Measurements from ENCODE around the gene STARD8.
"Not testable (repeated sequence)": the region's sequence is repeated elsewhere in the genome, so short reads cannot be mapped to it uniquely, and the experiment has no call there.

STARD8 gene

GRCh38 chrX:68646421-68646820, 1.0 kb upstream of the STARD8 start:
- H3K4me3 ChIP-seq (ENCODE audit: low read depth, low read length): no peak overlapping the region
- in situ Hi-C loops (cut with HindIII; ENCODE audit: low pct_ligation_motif_present, low sequenced_read_pairs): no loop called here
- no peaks in the 10 kb centered on the region for H3K27me3 ChIP-seq (replicated peaks)
- no peaks in the 10 kb centered on the region for H3K36me3 ChIP-seq (replicated peaks)
- no peak overlapping the region for H3K27ac ChIP-seq
- TF ChIP-seq, protein P1, sequence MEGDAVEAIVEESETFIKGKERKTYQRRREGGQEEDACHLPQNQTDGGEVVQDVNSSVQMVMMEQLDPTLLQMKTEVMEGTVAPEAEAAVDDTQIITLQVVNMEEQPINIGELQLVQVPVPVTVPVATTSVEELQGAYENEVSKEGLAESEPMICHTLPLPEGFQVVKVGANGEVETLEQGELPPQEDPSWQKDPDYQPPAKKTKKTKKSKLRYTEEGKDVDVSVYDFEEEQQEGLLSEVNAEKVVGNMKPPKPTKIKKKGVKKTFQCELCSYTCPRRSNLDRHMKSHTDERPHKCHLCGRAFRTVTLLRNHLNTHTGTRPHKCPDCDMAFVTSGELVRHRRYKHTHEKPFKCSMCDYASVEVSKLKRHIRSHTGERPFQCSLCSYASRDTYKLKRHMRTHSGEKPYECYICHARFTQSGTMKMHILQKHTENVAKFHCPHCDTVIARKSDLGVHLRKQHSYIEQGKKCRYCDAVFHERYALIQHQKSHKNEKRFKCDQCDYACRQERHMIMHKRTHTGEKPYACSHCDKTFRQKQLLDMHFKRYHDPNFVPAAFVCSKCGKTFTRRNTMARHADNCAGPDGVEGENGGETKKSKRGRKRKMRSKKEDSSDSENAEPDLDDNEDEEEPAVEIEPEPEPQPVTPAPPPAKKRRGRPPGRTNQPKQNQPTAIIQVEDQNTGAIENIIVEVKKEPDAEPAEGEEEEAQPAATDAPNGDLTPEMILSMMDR (IDR thresholded peaks at IDR 0.05; ENCODE audit: low read depth, low read length, missing control alignments): no peak
- DNase-seq: no peak

GRCh38 chrX:68648960-68649359, 1.5 kb downstream of the STARD8 start:
- Histone ChIP-seq H3K27ac (no peak overlapping the region), H3K36me3 (replicated peaks) (no peaks in the 10 kb centered on the region), H3K27me3 (replicated peaks) (no peaks in the 10 kb centered on the region), H3K4me3 (ENCODE audit: low read depth, low read length) (no peak overlapping the region)
- no peak for DNase-seq
- TF ChIP-seq, protein P1 (IDR thresholded peaks at IDR 0.05; ENCODE audit: low read depth, low read length, missing control alignments): no peak
- in situ Hi-C loops (cut with HindIII; ENCODE audit: low pct_ligation_motif_present, low sequenced_read_pairs): no loop called here

DNA sequence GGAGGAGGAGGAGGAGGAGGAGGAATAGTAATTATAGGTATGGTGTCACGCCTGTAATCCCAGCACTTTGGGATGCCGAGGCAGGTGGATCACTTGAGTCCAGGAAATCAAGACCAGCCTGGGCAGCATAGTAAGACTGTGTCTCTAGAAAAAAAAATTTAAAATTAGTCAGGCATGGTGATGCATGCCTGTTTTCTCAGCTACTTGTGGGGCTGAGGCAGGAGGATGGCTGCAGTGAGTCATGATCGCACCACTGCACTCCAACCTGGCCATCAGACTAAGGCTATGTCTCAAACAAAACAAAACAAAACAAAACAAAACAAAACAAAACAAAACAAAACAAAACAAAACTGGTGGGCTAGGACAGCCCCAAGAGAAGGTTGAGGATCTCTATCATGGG, 3.0 kb downstream of the STARD8 start:
- Histone ChIP-seq H3K4me3 (ENCODE audit: low read depth, low read length) (no peak overlapping the region), H3K27me3 (replicated peaks) (no peaks in the 10 kb centered on the region), H3K36me3 (replicated peaks) (no peaks in the 10 kb centered on the region), H3K27ac (no peak overlapping the region)
- DNase-seq: peak; percentile 34
- TF ChIP-seq, protein P1 (IDR thresholded peaks at IDR 0.05; ENCODE audit: low read depth, low read length, missing control alignments): no peak
- in situ Hi-C loops (cut with HindIII; ENCODE audit: low pct_ligation_motif_present, low sequenced_read_pairs): no loop called here

DNA sequence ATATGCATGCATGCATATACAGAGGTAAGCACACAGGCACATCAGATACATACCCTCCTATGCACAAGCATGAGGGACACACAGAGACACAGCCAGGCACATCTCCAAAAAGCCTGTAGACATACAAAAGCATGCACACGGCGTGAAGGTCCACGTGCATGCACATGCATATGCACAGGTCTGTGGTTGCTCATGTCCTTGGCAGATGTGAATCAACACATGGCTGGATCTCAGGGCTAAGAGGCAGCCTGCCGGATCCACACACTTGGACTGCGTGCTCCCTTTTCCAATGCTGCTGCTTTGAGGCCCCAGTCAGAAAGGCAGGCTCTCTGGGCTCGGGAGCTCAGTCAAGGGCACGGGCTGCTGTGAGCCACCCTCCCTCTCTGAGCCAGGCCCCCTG, 3.6 kb downstream of the STARD8 start:
- Histone ChIP-seq H3K4me3 (ENCODE audit: low read depth, low read length) (no peak overlapping the region), H3K27me3 (replicated peaks) (no peaks in the 10 kb centered on the region), H3K27ac (no peak overlapping the region), H3K36me3 (replicated peaks) (no peaks in the 10 kb centered on the region)
- DNase-seq: no peak
- TF ChIP-seq, protein P1 (IDR thresholded peaks at IDR 0.05; ENCODE audit: low read depth, low read length, missing control alignments): no peak
- in situ Hi-C loops (cut with HindIII; ENCODE audit: low pct_ligation_motif_present, low sequenced_read_pairs): no loop called here

DNA sequence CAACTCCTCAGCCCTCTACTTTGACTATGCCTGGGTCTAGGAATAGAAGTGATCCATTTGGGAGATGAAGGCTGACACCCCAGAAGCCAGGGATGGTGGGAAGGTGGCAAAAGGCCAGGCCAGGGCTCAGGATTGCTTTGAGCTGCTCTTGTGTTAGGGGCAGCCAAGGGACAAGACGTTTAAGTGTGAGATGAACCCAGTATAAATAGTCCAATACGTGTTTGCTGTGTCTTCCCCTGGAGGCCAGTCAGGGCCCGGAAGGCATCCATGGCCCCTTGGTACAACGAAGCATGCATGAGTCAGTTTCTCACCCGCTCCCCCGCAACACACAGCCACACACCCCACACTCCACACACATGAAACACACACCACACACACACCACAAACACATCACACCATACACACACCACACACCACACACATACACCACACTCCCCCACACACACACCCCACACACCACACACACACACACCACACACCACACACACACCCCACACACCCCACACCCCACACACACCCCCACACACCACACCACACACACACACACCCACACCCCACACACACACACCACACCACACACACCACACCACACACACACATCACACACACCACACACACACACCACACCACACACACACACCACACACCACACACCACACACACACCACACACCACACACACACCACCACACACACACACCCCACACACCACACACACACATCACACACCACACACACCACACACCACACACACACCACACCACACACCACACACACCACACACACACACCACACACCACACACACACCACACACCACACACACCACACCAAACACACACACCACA, 5.1 kb downstream of the STARD8 start:
- no peaks in the 10 kb centered on the region for H3K36me3 ChIP-seq (replicated peaks)
- no peaks in the 10 kb centered on the region for H3K27me3 ChIP-seq (replicated peaks)
- TF ChIP-seq, protein P1 (IDR thresholded peaks at IDR 0.05; ENCODE audit: low read depth, low read length, missing control alignments): no peak
- in situ Hi-C loops (cut with HindIII; ENCODE audit: low pct_ligation_motif_present, low sequenced_read_pairs): no loop called here
- H3K4me3 ChIP-seq (ENCODE audit: low read depth, low read length): no peak overlapping the region
- no peak overlapping the region for H3K27ac ChIP-seq
- DNase-seq: peak; percentile 9

DNA sequence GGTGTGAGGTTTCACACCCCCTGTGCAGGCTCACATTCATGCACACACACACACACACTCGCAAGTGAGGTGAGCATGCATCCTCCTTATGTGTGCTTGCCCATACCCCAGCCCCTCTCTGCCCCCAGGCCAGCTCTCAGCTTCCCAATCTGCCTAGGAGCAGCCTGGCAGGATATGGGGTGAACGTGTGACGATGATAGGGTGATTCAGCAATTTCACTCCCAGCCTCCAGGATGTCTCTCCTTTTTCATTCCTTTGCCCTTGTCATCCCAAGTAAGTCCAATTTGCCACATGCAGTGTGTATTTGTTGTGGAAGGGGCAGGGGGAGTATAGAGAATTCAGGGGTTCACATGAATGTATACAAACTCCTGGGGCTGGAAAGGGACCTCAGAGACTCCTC, 7.2 kb downstream of the STARD8 start:
- no peaks in the 10 kb centered on the region for H3K36me3 ChIP-seq (replicated peaks)
- no peak for DNase-seq
- TF ChIP-seq, protein P1 (IDR thresholded peaks at IDR 0.05; ENCODE audit: low read depth, low read length, missing control alignments): no peak
- H3K4me3 ChIP-seq (ENCODE audit: low read depth, low read length): no peak overlapping the region
- in situ Hi-C loops (cut with HindIII; ENCODE audit: low pct_ligation_motif_present, low sequenced_read_pairs): no loop called here
- H3K27me3 ChIP-seq (replicated peaks): no peaks in the 10 kb centered on the region
- H3K27ac ChIP-seq: no peak overlapping the region

DNA sequence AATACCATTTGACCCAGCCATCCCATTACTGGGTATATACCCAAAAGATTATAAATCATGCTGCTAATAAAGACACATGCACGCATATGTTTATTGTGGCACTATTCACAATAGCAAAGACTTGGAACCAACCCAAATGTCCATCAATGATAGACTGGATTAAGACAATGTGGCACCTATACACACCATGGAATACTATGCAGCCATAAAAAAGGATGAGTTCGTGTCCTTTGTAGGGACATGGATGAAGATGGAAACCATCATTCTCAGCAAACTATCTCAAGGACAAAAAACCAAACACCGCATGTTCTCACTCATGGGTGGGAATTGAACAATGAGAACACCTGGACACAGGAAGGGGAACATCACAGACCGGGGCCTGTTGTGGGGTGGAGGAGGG, 9.0 kb downstream of the STARD8 start:
- H3K27me3 ChIP-seq (replicated peaks); DNase-seq; H3K27ac ChIP-seq; in situ Hi-C loops (cut with HindIII; ENCODE audit: low pct_ligation_motif_present, low sequenced_read_pairs); H3K4me3 ChIP-seq (ENCODE audit: low read depth, low read length); H3K36me3 ChIP-seq (replicated peaks): not testable (repeated sequence)

All from brain microvascular endothelial cell (primary cell).